GM18505 (cell line): ENCODE data around the gene ADA.

Source experiments
- ATAC-seq: cut with Tn5 transposase; IDR thresholded peaks from one replicate; pipeline ENCODE4 v1.9.1; 2021; ENCODE audit not compliant: unreplicated experiment
- POLR2A ChIP-seq: IDR thresholded peaks from 4 replicates; pipeline ENCODE4 v1.6.1; 2011; ENCODE audit warnings: borderline replicate concordance; ENCODE audit not compliant: insufficient read depth, insufficient read length; ENCODE audit errors: extremely low read depth

The ADA gene

DNA sequence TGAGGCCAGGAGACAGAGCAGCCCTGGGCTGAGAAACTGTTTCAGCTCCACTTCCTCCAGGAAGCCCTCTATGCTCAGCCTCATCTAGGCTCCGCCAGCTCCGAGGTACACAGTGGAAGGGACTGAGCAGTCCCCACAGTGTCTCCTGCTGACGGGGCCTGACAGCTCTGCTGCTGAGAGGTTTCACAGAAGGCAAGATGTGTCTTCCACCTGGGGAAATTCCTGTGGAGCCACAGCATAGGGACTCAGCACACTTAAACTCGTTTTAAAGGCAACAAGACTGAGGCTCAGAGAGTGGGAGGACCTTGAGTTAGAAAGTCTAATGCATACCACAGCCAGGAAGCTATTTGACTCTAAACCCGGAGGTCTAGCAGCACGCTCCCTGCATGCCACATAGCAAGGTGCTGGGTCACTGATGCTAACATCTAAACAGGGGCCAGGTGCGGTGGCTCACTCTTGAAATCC, 6.8 kb downstream of the ADA start:
- no peak for ATAC-seq

DNA sequence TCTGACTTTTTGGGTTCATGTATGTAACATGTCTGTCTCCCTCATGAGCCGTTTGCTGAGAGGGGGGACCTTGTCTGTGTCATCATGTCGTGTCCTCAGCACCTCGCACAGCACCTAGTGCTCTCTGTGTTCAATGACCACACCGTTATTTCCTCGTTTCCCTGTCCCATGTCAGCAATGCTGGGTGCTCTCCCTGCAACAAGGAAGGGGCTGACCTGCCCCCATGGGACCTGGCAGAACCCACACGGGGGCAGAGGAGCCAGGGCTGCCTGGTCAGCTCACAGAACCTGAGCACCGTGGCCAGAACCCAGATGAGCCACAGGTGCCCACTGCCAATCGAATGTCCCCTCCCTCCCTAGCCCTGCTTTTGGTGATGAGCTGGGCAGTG, 7.3 kb downstream of the ADA start:
- no peak for ATAC-seq
- TF ChIP-seq POLR2A: no peak

More for the DNA sequence above, 6.8 kb downstream of the ADA start:
- no peak for TF ChIP-seq POLR2A

DNA sequence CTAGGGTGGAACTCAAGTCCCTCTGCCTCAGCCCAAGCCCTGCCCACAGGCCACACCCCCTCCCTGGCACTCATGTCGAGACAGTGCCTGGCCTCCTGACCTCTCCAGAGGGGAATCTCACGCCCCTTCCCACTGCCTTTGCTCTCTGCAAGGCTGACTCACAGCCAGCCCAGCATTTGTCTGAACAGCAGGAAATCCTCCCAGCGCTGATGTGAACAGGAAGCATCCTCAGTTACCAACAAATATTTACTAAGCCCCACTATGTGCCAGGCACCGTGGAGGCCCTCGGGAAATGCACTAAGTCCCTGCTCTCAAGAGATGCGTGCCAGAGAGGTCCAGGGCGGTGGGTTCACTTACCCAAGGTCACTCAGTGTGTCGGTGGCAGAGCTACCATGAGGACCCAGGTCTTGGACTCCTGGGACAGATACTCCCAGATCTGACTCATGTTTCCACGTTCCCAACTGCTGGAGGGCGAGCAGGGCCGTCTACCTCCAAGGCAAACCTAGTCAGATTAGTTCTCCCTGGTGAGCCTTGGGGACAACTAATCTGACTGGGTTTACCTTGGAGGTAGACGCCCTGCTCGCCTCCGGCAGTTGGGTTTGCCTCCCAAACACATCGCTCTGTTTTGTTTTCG, 7.8 kb downstream of the ADA start:
- ATAC-seq: no peak
- no peak for TF ChIP-seq POLR2A

DNA sequence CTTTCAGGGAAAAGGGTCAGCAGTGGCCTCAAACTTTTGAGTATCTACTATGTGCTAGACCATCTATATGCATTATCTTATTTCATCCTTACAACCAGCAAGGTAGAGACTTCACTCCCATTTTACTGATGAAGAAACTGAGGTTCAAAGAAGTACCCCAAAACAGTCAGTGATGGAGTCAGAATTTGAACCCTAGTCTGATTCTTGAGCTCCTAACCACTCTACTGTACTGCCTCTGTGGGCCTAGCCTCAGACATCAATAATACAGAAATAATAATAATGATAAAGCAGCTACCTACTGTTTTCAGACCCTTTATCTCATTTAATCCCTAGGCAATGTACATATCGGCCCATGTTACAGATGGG, 8.4 kb downstream of the ADA start:
- ATAC-seq: no peak
- TF ChIP-seq POLR2A: no peak

DNA sequence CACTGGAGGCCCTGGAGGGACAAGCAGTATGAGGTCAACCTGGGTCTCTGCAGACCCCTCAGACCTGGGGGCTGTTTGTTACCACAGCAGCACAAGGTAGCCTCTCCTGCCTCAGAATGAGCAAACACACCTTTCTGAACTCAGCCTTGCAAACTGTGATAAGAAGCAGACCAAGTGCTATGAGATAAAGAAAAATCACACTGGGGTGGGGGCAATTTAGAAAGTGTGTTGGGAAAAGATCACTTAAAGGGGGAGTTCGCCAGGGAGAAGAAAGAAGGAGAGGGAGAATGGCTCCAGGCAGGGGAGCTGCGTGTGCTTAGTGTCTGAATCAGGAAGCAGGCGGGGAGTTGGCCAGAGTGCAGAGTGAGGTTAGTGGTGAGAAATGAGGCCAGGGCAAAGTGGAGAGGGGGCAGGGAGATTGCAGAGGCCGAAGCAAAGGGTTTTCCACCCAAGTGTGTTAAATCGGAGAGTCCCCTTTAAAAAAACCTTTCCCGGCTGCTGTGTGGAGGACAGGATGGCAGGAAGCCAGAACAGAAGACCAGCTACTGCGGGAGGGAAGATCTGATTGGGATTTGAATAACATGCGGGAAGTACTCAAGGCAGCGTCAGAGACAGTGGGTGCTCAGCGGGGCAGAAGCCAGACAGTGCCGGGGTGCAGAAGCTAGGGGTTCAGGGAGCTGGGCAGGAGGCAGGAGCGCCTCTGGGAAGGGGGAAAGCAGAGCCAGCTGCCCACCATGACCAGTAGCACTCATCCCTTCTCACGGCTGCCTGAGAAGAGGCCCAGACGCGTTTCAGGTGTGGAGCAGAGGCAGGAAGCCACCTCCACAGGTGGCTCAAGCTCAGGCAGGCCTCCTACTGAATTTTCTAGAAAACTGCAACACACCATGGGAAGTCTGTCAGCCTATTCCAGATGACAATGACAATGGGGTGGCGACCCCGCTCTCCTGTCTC, 9.0 kb downstream of the ADA start:
- TF ChIP-seq POLR2A: peak; percentile 53
- ATAC-seq: no peak

DNA sequence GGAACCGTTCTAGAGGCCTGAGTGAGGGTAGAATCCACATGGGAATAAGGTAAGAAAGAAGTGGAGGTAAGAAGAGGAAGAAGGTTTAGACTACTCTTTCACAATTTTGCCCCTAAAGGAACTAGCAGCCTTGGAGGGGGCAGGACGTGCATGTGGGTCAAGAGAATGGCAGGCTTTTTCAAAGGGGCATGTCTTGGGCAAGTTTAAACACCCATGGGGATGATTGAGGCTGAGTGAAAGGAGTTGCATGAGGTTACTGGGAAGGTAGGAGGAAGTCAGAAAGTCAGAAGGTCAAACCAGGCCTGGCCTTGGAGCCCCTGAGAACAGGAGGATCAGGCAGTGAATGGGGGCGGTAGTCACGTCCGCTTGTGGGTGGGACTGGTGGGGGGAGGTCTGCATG, 10.2 kb downstream of the ADA start:
- no peak for ATAC-seq
- no peak for TF ChIP-seq POLR2A

DNA sequence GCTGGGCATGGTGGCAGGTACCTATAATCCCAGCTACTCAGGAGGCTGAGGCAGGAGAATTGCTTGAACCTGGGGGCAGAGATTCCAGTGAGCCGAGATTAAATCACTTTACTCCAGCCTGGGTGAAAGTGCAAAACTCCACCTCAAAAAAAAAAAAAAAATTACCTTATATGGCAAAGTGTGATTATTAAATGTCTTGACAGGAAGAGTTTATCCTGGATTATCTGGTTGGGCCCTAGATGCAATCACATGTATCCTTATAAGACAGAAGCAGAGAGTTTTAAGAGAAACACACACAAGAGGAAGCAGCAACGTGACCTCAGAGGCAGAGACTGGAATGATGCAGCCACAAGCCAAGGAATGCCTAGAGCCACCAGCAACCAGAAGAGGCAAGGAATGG, 11.0 kb downstream of the ADA start:
- ATAC-seq: no peak
- no peak for TF ChIP-seq POLR2A

DNA sequence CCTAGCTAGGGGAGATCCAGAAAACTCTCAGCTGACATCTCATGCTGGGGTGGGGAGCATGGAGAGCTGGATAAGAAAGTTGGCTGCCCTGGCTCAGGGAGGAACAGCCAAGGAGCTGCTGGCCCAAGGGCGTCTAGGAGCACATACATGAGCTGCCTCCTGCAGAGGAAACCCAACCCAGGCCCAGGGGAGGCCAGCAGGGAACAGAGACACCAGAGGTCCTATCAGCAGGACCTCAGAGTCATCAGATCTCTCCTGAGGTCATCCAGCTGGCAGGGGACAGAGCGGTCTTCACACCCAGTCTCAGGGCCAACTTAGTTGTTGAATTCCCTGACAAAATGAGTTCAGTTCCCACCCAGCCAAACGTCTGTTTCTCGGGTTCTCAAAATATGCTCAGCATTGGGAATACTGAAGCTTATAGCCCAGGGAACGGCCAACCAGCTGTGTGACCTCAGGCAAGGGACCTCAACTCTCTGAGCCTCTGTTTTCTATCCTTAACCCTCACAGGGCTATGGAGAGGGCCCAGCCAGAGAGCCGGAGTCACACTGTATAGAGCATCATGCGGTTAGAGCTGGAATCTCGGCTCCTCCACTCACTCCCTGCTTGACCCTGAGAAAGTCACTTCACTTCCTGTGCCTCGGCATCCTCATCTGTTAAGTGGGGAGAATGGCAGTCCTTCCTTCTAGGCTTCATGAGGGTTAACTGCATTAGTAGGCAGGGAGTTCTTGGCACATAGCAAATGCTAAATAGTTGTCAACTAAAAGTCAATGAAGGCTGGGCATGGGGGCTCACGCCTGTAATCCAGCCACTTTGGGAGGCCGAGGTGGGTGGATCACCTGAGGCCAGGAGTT, 13.8 kb downstream of the ADA start:
- no peak for TF ChIP-seq POLR2A
- no peak for ATAC-seq

DNA sequence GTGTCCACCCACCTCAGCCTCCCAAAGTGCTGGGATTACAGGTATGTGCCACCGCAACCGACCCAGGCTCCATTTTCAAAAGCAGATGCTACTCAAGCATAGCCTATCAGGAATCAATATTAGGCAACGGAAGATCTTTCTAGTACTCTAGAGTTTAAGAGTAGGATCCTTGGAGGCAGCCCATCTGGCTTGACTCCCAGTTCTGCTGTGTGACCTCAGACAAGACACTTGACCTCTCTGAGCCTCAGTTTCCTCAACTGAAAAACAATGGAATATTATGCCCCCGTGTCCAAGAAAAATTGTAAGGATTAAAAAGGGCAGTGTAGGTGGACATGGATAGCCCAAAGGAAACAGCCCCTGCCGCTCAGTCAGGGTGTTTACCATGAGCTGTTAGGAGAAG, 14.5 kb downstream of the ADA start:
- no peak for ATAC-seq
- no peak for TF ChIP-seq POLR2A

DNA sequence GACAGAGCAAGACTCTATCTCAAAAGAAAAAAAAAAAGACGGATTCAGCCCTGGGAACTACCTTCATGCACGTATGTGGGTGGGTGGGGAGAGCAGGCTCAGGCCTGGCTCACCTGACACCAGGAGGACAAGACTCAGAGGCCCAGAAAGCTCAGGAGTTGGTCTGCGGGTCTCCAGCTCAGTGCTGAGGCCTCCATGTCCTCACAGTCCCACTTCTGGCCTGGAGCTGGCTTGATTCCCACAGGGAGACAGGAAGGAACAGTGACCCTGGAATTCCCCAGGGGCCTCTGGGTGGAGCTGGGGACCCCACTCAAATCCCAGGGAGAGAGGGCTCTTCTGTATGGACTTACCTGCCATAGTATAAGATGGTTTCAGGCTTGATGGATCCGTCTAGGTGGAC, 15.6 kb downstream of the ADA start:
- no peak for ATAC-seq
- no peak for TF ChIP-seq POLR2A

DNA sequence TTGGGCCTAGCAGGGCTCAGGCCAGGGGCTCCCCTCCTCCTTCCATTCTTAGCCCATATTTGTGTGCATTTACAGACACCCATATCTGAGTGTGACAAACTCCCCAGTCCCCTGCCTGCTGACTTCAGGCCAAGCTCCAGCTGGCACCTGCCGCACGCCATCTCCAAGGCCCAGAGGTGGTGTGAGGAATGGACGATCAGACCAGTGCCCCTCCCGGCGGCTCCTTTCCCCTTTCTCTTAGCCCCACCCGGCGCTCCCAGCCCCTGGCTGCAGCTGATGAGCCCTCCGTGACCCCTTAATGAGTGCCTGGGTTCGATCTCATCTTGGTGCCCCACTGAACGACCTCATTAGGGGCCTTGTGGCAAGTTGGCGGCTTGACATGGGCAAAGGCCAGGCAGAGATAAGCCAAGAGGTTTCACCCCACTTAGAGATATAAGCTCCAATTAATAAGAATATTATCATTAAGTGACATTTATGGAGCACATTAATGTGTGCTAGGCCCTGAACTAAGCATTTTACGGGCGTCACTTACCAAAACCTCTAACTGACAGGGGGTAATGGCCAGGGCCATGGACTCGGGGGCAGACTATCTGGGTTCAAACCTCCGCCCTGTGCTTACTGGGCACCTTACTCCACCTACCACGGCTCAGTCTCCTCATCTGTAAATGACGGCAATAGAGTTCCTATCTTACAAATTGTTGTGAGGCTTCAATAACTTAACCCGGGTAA, 17.5 kb downstream of the ADA start:
- no peak for TF ChIP-seq POLR2A
- ATAC-seq: no peak

DNA sequence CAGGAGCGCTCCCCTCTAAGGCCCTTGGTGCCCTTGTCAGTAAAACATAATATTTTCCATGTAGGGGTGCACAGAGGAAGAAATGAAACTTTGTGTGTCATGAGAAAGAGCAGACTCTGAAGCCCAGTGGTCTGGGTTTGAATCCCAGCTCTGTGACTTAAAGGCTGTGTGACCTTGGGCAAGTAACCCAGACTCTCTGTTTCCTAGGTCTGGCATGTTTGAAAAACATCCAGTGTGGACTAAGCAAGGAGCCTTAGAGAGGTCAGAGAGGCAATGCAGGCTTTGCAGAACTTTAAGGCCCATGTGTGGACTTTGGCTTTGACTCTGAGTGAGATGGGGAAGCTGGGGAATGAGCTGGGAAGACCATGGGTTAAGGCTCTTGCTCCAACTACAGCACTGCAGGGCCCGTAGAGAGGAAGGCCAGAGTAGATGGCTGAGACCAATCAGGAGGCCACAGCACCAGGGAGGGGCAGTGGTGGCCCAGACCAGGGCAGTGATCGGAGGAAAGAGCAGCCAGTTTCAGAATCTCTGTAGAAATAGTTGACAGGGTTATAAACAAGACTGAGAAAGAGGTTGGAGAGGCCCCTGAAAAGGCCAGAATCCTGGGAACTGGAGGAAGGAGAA, 18.2 kb downstream of the ADA start:
- ATAC-seq: no peak
- no peak for TF ChIP-seq POLR2A

DNA sequence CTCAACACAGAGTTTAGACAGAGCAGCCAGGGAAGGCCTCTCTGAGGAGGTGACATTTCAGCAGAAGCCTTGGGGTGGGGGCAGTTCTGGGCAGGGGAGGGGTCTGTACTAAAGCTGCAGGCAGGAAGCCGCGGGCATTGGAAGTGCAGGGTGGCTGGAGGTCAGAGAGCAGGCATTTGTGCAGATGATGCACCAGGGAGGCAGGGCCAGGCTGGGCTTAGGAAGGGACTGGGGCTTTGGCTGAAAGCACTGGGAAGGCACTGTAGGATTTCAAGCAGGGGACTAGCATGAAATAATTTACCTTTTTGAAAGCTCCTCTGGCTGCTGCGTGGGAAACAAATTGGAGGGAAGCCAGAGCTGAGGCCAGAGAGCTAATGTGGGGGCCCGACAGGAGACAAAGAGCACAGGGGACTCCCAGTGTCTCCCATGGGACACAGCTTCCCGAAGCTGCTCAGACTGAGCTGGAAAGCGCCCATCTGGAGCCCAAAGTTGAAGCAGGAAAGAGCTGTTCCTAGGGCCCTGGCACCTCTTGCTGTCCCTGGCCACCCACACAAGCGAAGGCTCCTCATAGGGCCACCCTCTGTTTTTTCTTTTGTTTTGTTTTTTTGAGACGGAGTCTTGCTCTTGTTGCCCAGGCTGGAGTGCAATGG, 19.3 kb downstream of the ADA start:
- no peak for ATAC-seq
- TF ChIP-seq POLR2A: no peak

DNA sequence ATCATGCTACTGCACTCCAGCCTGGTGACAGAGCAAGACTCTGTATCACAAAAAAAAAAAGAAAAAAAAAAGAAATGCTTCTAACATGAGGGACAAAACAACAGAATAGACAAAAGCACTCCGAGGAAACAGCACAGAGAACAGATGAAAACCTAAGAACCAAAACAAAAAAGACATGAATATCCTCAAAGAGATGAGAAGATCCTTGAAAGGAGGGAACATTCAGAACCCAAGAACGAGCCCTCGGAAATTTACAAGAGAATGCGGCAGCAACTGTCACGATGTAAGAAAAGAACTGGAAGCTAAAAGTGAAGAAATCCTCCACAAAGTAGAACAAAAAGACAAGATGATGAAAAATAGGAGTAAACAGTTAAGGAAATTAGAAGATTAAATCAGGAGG, 21.2 kb downstream of the ADA start:
- no peak for ATAC-seq

More for the DNA sequence above, 21.2 kb downstream of the ADA start:
- no peak for TF ChIP-seq POLR2A
